T-helper 2 cell treated with Interferon-gamma antibody and Interleukin-4, amounts not matched to agents 5 μg/mL and 100 μg/mL, for 36 hours (primary cell): ENCODE measurements around the gene NPNT.
A peak's percentile ranks its signal among the peaks of the same experiment; 100 is the strongest.
"Not testable (repeated sequence)": the region's sequence is repeated elsewhere in the genome, so short reads cannot be mapped to it uniquely, and the experiment has no call there.

ENCODE experiments used
- DNase-seq: peaks from one replicate; pipeline ENCODE4 v3.0.0; 2021; ENCODE audit warnings: low spot score
- H3K27ac Mint-ChIP-seq: one replicate; pipeline ENCODE4 v1.8.0; 2021; ENCODE audit warnings: mild to moderate bottlenecking, mixed read lengths
- H3K27me3 Mint-ChIP-seq: one replicate; pipeline ENCODE4 v1.8.0; 2021; ENCODE audit warnings: low read depth, mixed read lengths
- H3K36me3 Mint-ChIP-seq: one replicate; pipeline ENCODE4 v1.8.0; 2021; ENCODE audit warnings: low read depth, mixed read lengths
- H3K4me1 Mint-ChIP-seq: one replicate; pipeline ENCODE4 v1.8.0; 2021; ENCODE audit warnings: low read depth, mixed read lengths
- H3K4me3 Mint-ChIP-seq: one replicate; pipeline ENCODE4 v1.8.0; 2022; ENCODE audit warnings: mild to moderate bottlenecking, moderate library complexity, mixed read lengths
- H3K9me3 Mint-ChIP-seq: one replicate; pipeline ENCODE4 v1.8.0; 2021; ENCODE audit warnings: mixed read lengths

Gene NPNT

GRCh38 chr4:105894660-105895582 lies at the start of gene NPNT:
TSS of gene NPNT (plus strand) at chr4:105895471. CDS start at chr4:105895653, 182 bp downstream.
- peaks cover 71% of the 10 kb centered on the region for H3K27me3 Mint-ChIP-seq
- no peak for DNase-seq
- no peaks in the 10 kb centered on the region for H3K9me3 Mint-ChIP-seq
- H3K4me3 Mint-ChIP-seq, result peak within 1 kb of the TSS; percentile 64
- no peak within 1 kb of the TSS for H3K27ac Mint-ChIP-seq
- H3K4me1 Mint-ChIP-seq, result peaks cover 5% of the 10 kb centered on the region
- no peaks in the 10 kb centered on the region for H3K36me3 Mint-ChIP-seq

GRCh38 chr4:105845559-105845958 lies 49.7 kb upstream of the NPNT start:
- no peak for DNase-seq
- no peaks in the 10 kb centered on the region for H3K4me1 Mint-ChIP-seq

GRCh38 chr4:105848359-105848758 lies 46.9 kb upstream of the NPNT start:
- H3K4me1 Mint-ChIP-seq, H3K4me3 Mint-ChIP-seq, H3K27ac Mint-ChIP-seq, H3K9me3 Mint-ChIP-seq, H3K27me3 Mint-ChIP-seq, H3K36me3 Mint-ChIP-seq, DNase-seq: not testable (repeated sequence)

More at GRCh38 chr4:105845559-105845958, 49.7 kb upstream of the NPNT start:
- no peak overlapping the region for H3K4me3 Mint-ChIP-seq
- H3K36me3 Mint-ChIP-seq, result peaks cover 2% of the 10 kb centered on the region
- H3K27ac Mint-ChIP-seq, result no peak overlapping the region
- H3K9me3 Mint-ChIP-seq, result no peaks in the 10 kb centered on the region
- H3K27me3 Mint-ChIP-seq, result no peaks in the 10 kb centered on the region

- no peaks in the 10 kb centered on the region for H3K27me3 Mint-ChIP-seq
- DNase-seq, result no peak
- H3K27ac Mint-ChIP-seq, result no peak overlapping the region
- no peaks in the 10 kb centered on the region for H3K4me1 Mint-ChIP-seq
- H3K36me3 Mint-ChIP-seq, result no peaks in the 10 kb centered on the region
- peaks cover 9% of the 10 kb centered on the region for H3K9me3 Mint-ChIP-seq
- H3K4me3 Mint-ChIP-seq, result no peak overlapping the region
These were observed 44.1 kb upstream of the NPNT start for GRCh38 chr4:105851196-105851595.

- H3K27ac Mint-ChIP-seq, H3K36me3 Mint-ChIP-seq, H3K9me3 Mint-ChIP-seq, H3K4me1 Mint-ChIP-seq, H3K4me3 Mint-ChIP-seq, H3K27me3 Mint-ChIP-seq, DNase-seq: not testable (repeated sequence)
These were observed 43.0 kb upstream of the NPNT start for GRCh38 chr4:105852230-105852629.

GRCh38 chr4:105858466-105859040 lies 36.7 kb upstream of the NPNT start:
- no peaks in the 10 kb centered on the region for H3K36me3 Mint-ChIP-seq
- H3K27me3 Mint-ChIP-seq, result no peaks in the 10 kb centered on the region
- no peak for DNase-seq
- H3K4me3 Mint-ChIP-seq, result no peak overlapping the region
- no peak overlapping the region for H3K27ac Mint-ChIP-seq
- peaks cover 9% of the 10 kb centered on the region for H3K9me3 Mint-ChIP-seq
- no peaks in the 10 kb centered on the region for H3K4me1 Mint-ChIP-seq

- no peak for DNase-seq
- Mint-ChIP-seq H3K9me3 (peaks cover 9% of the 10 kb centered on the region), H3K27ac (no peak overlapping the region), H3K4me3 (no peak overlapping the region), H3K27me3 (no peaks in the 10 kb centered on the region), H3K4me1 (no peaks in the 10 kb centered on the region), H3K36me3 (no peaks in the 10 kb centered on the region)
These were observed 36.0 kb upstream of the NPNT start for GRCh38 chr4:105859233-105859632.

GRCh38 chr4:105870963-105871362 lies 24.3 kb upstream of the NPNT start:
- H3K36me3 Mint-ChIP-seq, result no peaks in the 10 kb centered on the region
- H3K27me3 Mint-ChIP-seq, result peaks cover 3% of the 10 kb centered on the region
- no peaks in the 10 kb centered on the region for H3K4me1 Mint-ChIP-seq
- H3K27ac Mint-ChIP-seq, result no peak overlapping the region
- no peak overlapping the region for H3K4me3 Mint-ChIP-seq
- no peak for DNase-seq
- no peaks in the 10 kb centered on the region for H3K9me3 Mint-ChIP-seq

GRCh38 chr4:105871997-105872396 lies 23.3 kb upstream of the NPNT start:
- Mint-ChIP-seq H3K27me3 (peaks cover 6% of the 10 kb centered on the region), H3K27ac (no peak overlapping the region), H3K4me3 (no peak overlapping the region), H3K4me1 (no peaks in the 10 kb centered on the region), H3K9me3 (no peaks in the 10 kb centered on the region), H3K36me3 (no peaks in the 10 kb centered on the region)
- no peak for DNase-seq

GRCh38 chr4:105875233-105875632 lies 20.0 kb upstream of the NPNT start:
- Mint-ChIP-seq H3K36me3 (no peaks in the 10 kb centered on the region), H3K27me3 (peaks cover 4% of the 10 kb centered on the region), H3K4me1 (no peaks in the 10 kb centered on the region), H3K27ac (no peak overlapping the region), H3K9me3 (no peaks in the 10 kb centered on the region), H3K4me3 (no peak overlapping the region)
- no peak for DNase-seq

GRCh38 chr4:105878668-105879067 lies 16.6 kb upstream of the NPNT start:
- no peaks in the 10 kb centered on the region for H3K4me1 Mint-ChIP-seq
- H3K36me3 Mint-ChIP-seq, result no peaks in the 10 kb centered on the region
- peaks cover 3% of the 10 kb centered on the region for H3K27me3 Mint-ChIP-seq
- DNase-seq, result no peak
- no peaks in the 10 kb centered on the region for H3K9me3 Mint-ChIP-seq
- H3K4me3 Mint-ChIP-seq, result no peak overlapping the region
- no peak overlapping the region for H3K27ac Mint-ChIP-seq

- Mint-ChIP-seq H3K27ac (no peak overlapping the region), H3K9me3 (no peaks in the 10 kb centered on the region), H3K27me3 (peaks cover 7% of the 10 kb centered on the region), H3K4me1 (no peaks in the 10 kb centered on the region), H3K4me3 (no peak overlapping the region), H3K36me3 (no peaks in the 10 kb centered on the region)
- no peak for DNase-seq
These were observed 7.8 kb upstream of the NPNT start for GRCh38 chr4:105887508-105887907.

GRCh38 chr4:105895583-105896460 lies 551 bp downstream of the NPNT start:
- Mint-ChIP-seq H3K4me1 (peaks cover 5% of the 10 kb centered on the region), H3K27ac (no peak overlapping the region), H3K9me3 (no peaks in the 10 kb centered on the region), H3K4me3 (peak overlapping the region; percentile 64), H3K27me3 (peaks cover 80% of the 10 kb centered on the region), H3K36me3 (no peaks in the 10 kb centered on the region)
- peak; percentile 20 for DNase-seq

- DNase-seq, result no peak
- peak overlapping the region; percentile 64 for H3K4me3 Mint-ChIP-seq
- H3K27me3 Mint-ChIP-seq, result peaks cover 78% of the 10 kb centered on the region
- H3K36me3 Mint-ChIP-seq, result no peaks in the 10 kb centered on the region
- H3K9me3 Mint-ChIP-seq, result no peaks in the 10 kb centered on the region
- no peak overlapping the region for H3K27ac Mint-ChIP-seq
- peaks cover 5% of the 10 kb centered on the region for H3K4me1 Mint-ChIP-seq
These were observed 1.2 kb downstream of the NPNT start for GRCh38 chr4:105896461-105896942.
